GM19324 (cell line): ENCODE measurements around the gene C16orf96.
"Not testable (repeated sequence)": the region's sequence is repeated elsewhere in the genome, so short reads cannot be mapped to it uniquely, and the experiment has no call there.

Source experiments
- ATAC-seq: cut with Tn5 transposase; IDR thresholded peaks from one replicate; pipeline ENCODE4 v1.9.1; 2021; ENCODE audit warnings: mild to moderate bottlenecking, moderate library complexity; ENCODE audit not compliant: unreplicated experiment, low FRiP score

C16orf96 gene

GRCh38 chr16:4561596-4561995 is 5.5 kb downstream of the C16orf96 start:
- ATAC-seq = no peak

- ATAC-seq = no peak
Observed at GRCh38 chr16:4564661-4565267, 8.6 kb downstream of the C16orf96 start.

- no peak for ATAC-seq
Observed at GRCh38 chr16:4566144-4566543, 10.0 kb downstream of the C16orf96 start.

- no peak for ATAC-seq
Observed at GRCh38 chr16:4570086-4570485, 13.9 kb downstream of the C16orf96 start.

- no peak for ATAC-seq
Observed at GRCh38 chr16:4570688-4571321, 14.7 kb downstream of the C16orf96 start.

GRCh38 chr16:4572715-4573114 is 16.6 kb downstream of the C16orf96 start:
- ATAC-seq = no peak

- ATAC-seq = not testable (repeated sequence)
Observed at GRCh38 chr16:4573926-4574325, 17.8 kb downstream of the C16orf96 start.

GRCh38 chr16:4574919-4575705 is 19.0 kb downstream of the C16orf96 start:
- ATAC-seq = no peak

- no peak for ATAC-seq
Observed at GRCh38 chr16:4576008-4576407, 19.9 kb downstream of the C16orf96 start.

- ATAC-seq = no peak
Observed at GRCh38 chr16:4578961-4579530, 22.9 kb downstream of the C16orf96 start.

GRCh38 chr16:4580250-4580649 is 24.1 kb downstream of the C16orf96 start:
- ATAC-seq = no peak

GRCh38 chr16:4583906-4584305 is 27.8 kb downstream of the C16orf96 start:
- no peak for ATAC-seq

GRCh38 chr16:4586291-4586690 is 30.2 kb downstream of the C16orf96 start:
- ATAC-seq = no peak

GRCh38 chr16:4588386-4588785 is 32.2 kb downstream of the C16orf96 start:
- ATAC-seq = no peak

GRCh38 chr16:4588961-4589360 is 32.8 kb downstream of the C16orf96 start:
- ATAC-seq = no peak

- no peak for ATAC-seq
Observed at GRCh38 chr16:4591191-4591590, 35.1 kb downstream of the C16orf96 start.

GRCh38 chr16:4591706-4592470 is 35.7 kb downstream of the C16orf96 start:
- no peak for ATAC-seq

- ATAC-seq = no peak
Observed at GRCh38 chr16:4593086-4593485, 36.9 kb downstream of the C16orf96 start.

GRCh38 chr16:4594433-4595410 is 38.6 kb downstream of the C16orf96 start:
- no peak for ATAC-seq
